ENCODE data around the gene FAM117A. TPM values are rescaled to one million over a fixed set of nuclear protein-coding genes. Genes with fewer than 3 reads are reported as not detected.

Gene FAM117A
- total RNA-seq, 1 donor from 2014 or later: 2.7 TPM

DNA sequence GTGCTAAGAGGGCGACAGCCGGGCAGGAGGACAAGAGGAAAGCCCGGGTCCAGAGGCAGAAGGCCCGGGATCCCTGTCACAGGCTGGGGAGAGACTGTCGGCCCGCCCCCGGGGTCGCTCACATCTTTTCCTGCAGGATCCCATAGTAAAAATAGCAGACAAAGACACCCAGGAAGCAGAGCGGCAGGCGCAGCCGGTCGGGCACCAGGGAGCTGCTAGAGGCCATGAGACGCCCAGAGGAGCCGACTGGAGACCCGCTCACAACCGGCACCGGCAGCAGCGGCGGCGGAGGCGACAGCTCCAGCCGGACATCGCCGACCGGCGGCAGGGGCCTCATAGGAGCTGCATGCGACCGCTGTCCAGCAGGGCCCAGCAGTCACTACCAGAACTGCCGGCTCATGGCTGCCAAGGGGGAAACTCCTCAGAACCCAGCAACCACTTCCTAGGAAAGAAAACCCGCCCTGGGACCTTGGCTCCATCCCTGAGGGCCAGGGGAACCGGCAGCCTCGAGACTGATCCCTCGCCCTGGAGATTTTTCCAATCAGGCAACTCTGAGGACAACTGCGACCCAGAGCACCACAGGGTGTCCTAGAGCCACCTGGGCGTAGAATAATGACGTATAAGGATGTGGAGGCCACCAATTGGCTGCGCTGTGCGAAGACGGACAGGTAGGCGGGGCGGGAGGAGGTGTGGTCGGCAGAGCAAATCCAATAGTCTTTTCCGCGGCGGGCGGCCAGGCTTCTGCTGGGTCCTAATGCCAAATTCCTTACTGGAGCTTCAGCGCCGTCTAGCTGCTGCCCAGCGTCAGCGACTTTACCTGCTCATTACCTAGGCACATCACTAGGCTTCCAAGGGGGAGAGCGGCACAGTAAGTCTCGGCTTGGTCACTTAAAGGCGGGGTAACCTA lies 56.1 kb downstream of the FAM117A start, which contains the start of gene SLC35B1:
Gene SLC35B1 (minus strand): TSS at position 357 of the 907 bp plus-strand sequence. CDS start 131 bp downstream, at position 226.
- Mint-ChIP-seq H3K36me3 (ENCODE audit: unreplicated experiment) (peaks cover 17% of the 10 kb centered on the region), H3K27ac (ENCODE audit: unreplicated experiment) (peak within 1 kb of the TSS; percentile 99), H3K9me3 (ENCODE audit: unreplicated experiment) (no peaks in the 10 kb centered on the region)

DNA sequence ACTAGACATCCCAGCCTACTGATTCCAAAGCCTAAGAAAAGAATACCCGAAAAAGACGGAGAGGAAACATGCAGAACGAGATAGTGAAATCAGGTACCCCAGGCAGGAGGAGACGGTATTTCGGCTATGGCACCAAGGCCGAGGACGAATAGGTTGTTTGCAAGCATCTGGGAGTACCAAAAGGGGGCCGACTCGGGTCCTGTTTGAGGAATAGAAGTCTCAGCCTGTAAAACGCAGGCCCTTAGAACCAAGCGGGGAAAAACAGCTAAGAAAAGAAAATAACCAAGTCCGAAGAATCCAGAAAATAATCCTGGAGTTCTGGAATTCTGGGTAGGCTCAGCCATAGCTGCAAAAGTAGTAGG lies 56.7 kb downstream of the FAM117A start:
- peaks cover 22% of the 10 kb centered on the region for H3K4me1 Mint-ChIP-seq (ENCODE audit: unreplicated experiment)
- DNase-seq (ENCODE audit: extremely low spot score, unreplicated experiment): no peak
- H3K27me3 Mint-ChIP-seq (ENCODE audit: unreplicated experiment): no peaks in the 10 kb centered on the region
- TF ChIP-seq, protein P1, sequence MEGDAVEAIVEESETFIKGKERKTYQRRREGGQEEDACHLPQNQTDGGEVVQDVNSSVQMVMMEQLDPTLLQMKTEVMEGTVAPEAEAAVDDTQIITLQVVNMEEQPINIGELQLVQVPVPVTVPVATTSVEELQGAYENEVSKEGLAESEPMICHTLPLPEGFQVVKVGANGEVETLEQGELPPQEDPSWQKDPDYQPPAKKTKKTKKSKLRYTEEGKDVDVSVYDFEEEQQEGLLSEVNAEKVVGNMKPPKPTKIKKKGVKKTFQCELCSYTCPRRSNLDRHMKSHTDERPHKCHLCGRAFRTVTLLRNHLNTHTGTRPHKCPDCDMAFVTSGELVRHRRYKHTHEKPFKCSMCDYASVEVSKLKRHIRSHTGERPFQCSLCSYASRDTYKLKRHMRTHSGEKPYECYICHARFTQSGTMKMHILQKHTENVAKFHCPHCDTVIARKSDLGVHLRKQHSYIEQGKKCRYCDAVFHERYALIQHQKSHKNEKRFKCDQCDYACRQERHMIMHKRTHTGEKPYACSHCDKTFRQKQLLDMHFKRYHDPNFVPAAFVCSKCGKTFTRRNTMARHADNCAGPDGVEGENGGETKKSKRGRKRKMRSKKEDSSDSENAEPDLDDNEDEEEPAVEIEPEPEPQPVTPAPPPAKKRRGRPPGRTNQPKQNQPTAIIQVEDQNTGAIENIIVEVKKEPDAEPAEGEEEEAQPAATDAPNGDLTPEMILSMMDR (IDR thresholded peaks at IDR 0.05): no peak
- H3K4me3 Mint-ChIP-seq (ENCODE audit: unreplicated experiment): peak overlapping the region; percentile 89
- H3K27ac Mint-ChIP-seq (ENCODE audit: unreplicated experiment): peak overlapping the region; percentile 99
- H3K36me3 Mint-ChIP-seq (ENCODE audit: unreplicated experiment): peaks cover 20% of the 10 kb centered on the region
- no peaks in the 10 kb centered on the region for H3K9me3 Mint-ChIP-seq (ENCODE audit: unreplicated experiment)

More for the DNA sequence above, 56.1 kb downstream of the FAM117A start, which contains the start of gene SLC35B1:
- TF ChIP-seq, protein P1 (IDR thresholded peaks at IDR 0.05): peak; percentile 85
- peak; percentile 99 for DNase-seq (ENCODE audit: extremely low spot score, unreplicated experiment)
- H3K4me1 Mint-ChIP-seq (ENCODE audit: unreplicated experiment): peaks cover 22% of the 10 kb centered on the region
- no peaks in the 10 kb centered on the region for H3K27me3 Mint-ChIP-seq (ENCODE audit: unreplicated experiment)
- peak within 1 kb of the TSS; percentile 89 for H3K4me3 Mint-ChIP-seq (ENCODE audit: unreplicated experiment)

DNA sequence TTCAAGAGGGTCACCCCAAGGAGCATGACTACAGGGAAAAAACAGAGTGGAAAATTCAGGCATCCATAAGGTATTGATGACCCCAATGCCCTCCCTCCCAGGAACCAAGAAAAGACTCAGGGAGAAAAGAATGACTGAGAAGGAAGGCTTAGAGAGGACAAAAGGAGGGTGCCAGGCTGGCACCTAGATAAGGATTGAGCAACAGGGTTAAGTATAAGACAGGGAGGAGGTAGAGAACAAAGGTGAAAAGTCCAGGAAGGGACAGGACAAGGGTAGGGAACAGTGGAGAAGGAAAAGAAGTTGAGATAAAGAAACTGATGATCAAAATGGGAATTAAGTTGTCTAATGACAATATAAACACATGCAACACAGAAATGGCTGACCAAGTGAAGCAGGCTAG lies 58.7 kb downstream of the FAM117A start:
- H3K36me3 Mint-ChIP-seq (ENCODE audit: unreplicated experiment): peaks cover 26% of the 10 kb centered on the region
- peak overlapping the region; percentile 40 for H3K27ac Mint-ChIP-seq (ENCODE audit: unreplicated experiment)
- no peak for DNase-seq (ENCODE audit: extremely low spot score, unreplicated experiment)
- H3K9me3 Mint-ChIP-seq (ENCODE audit: unreplicated experiment): no peaks in the 10 kb centered on the region
- peak overlapping the region; percentile 62 for H3K4me3 Mint-ChIP-seq (ENCODE audit: unreplicated experiment)
- H3K4me1 Mint-ChIP-seq (ENCODE audit: unreplicated experiment): peaks cover 22% of the 10 kb centered on the region
- TF ChIP-seq, protein P1 (IDR thresholded peaks at IDR 0.05): no peak
- H3K27me3 Mint-ChIP-seq (ENCODE audit: unreplicated experiment): no peaks in the 10 kb centered on the region

DNA sequence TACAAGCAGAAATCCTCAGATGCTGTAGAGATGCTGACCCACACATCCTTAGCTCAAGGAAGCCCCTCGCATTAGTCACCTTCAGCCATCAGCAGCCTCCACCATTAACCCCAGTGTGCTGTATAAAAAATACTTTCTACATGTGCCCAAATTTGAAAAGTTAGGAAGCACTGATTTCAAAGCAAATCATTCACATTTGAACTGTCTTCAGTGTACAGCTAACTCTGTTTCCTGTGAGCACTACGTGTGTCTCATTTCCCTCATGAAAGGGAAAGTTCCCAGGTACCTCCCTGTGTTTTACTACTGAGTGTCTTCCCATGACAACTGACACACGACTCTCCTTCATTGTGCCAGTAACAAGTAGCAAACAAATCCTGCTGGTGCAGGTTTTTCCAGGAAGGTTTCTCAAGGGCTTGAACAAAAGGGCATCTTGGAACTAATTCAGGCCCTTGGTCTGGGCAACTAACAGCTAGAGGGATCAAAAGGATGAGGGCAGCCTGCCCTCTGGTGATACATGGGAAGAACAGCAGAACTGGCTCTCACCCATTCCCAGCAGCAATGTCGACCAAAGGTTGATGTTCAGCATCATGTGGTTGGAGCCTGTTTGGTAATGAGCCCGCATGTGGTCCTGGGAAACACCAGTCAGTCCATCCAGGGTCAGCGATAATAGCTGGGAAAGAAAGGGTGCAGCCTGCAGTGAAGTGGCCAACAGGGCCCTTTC lies 60.2 kb downstream of the FAM117A start:
- no peaks in the 10 kb centered on the region for H3K9me3 Mint-ChIP-seq (ENCODE audit: unreplicated experiment)
- H3K4me3 Mint-ChIP-seq (ENCODE audit: unreplicated experiment): no peak overlapping the region
- peaks cover 32% of the 10 kb centered on the region for H3K36me3 Mint-ChIP-seq (ENCODE audit: unreplicated experiment)
- TF ChIP-seq, protein P1 (IDR thresholded peaks at IDR 0.05): peak; percentile 47
- no peaks in the 10 kb centered on the region for H3K27me3 Mint-ChIP-seq (ENCODE audit: unreplicated experiment)
- no peak overlapping the region for H3K27ac Mint-ChIP-seq (ENCODE audit: unreplicated experiment)
- no peak for DNase-seq (ENCODE audit: extremely low spot score, unreplicated experiment)
- peaks cover 13% of the 10 kb centered on the region for H3K4me1 Mint-ChIP-seq (ENCODE audit: unreplicated experiment)

DNA sequence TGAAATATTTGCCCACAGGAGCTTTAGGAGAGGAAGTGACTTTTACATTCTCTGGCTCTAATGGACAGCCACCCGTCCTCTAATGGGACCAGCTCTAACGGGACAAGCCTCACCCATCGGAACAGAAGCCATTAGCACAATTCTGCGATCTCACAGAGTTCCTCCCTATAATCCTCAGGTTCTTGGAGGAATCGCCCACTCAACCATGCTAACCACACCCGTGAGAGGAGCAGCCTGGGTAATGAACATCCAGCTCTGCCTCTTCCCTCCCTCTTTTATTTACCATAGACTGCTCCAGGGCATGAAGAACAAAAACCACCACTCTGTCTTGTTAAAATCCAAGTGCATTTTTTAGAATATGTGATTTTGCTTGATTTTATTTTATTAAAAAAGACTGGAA lies 63.0 kb downstream of the FAM117A start:
- Mint-ChIP-seq H3K27me3 (ENCODE audit: unreplicated experiment) (no peaks in the 10 kb centered on the region), H3K36me3 (ENCODE audit: unreplicated experiment) (peaks cover 32% of the 10 kb centered on the region), H3K27ac (ENCODE audit: unreplicated experiment) (no peak overlapping the region), H3K4me1 (ENCODE audit: unreplicated experiment) (peaks cover under 1% of the 10 kb centered on the region), H3K9me3 (ENCODE audit: unreplicated experiment) (no peaks in the 10 kb centered on the region), H3K4me3 (ENCODE audit: unreplicated experiment) (no peak overlapping the region)
- TF ChIP-seq, protein P1 (IDR thresholded peaks at IDR 0.05): no peak
- no peak for DNase-seq (ENCODE audit: extremely low spot score, unreplicated experiment)

Measured in osteocyte (in vitro differentiated cells).